SK-N-SH treated with all-trans-retinoic acid at 6 μM for 48 hours (cell line): ENCODE data around the gene FTO.

ENCODE experiments used
- ATAC-seq: fragments of 200-7000 bp; cut with Tn5 transposase; 3 replicates; pipeline ENCODE4 v1.9.1; 2020; ENCODE audit warnings: mild to moderate bottlenecking, moderate library complexity
- ARNTL ChIP-seq: fragments of 450-650 bp; formaldehyde crosslinking; IDR thresholded peaks from 2 replicates; pipeline ENCODE4 v1.5.0; 2020; ENCODE audit warnings: low read depth, mild to moderate bottlenecking, moderate library complexity, borderline replicate concordance
- BACH2 ChIP-seq: fragments of 250-450 bp; sonication (Bioruptor Pico); IDR thresholded peaks from 2 replicates; pipeline ENCODE4 v1.9.0; 2021; ENCODE audit warnings: mild to moderate bottlenecking, borderline replicate concordance
- CREB5 ChIP-seq: fragments of 250-450 bp; sonication (Bioruptor Pico); IDR thresholded peaks from 2 replicates; pipeline ENCODE4 v1.5.1; 2020; ENCODE audit warnings: low read depth, mild to moderate bottlenecking, moderate library complexity
- CSDC2 ChIP-seq: fragments of 250-450 bp; sonication (Bioruptor Pico); IDR thresholded peaks from 2 replicates; pipeline ENCODE4 v1.5.0; 2020; ENCODE audit warnings: mild to moderate bottlenecking, moderate library complexity
- ESRRG ChIP-seq: fragments of 250-450 bp; sonication (Bioruptor Pico); IDR thresholded peaks from 2 replicates; pipeline ENCODE4 v1.6.1; 2021; ENCODE audit warnings: mild to moderate bottlenecking
- GLIS3 ChIP-seq: fragments of 250-450 bp; sonication (Bioruptor Pico); IDR thresholded peaks from 2 replicates; pipeline ENCODE4 v1.5.0; 2020; ENCODE audit warnings: mild to moderate bottlenecking, moderate library complexity
- OSR1 ChIP-seq: fragments of 250-450 bp; sonication (Bioruptor Pico); IDR thresholded peaks from 2 replicates; pipeline ENCODE4 v1.8.0; 2022; ENCODE audit warnings: moderate library complexity, mild to moderate bottlenecking, inconsistent platforms
- PATZ1 ChIP-seq: fragments of 250-450 bp; sonication (Bioruptor Pico); IDR thresholded peaks from 2 replicates; pipeline ENCODE4 v1.8.0; 2020; ENCODE audit warnings: mild to moderate bottlenecking, moderate library complexity, borderline replicate concordance
- POU6F1 ChIP-seq: fragments of 250-450 bp; sonication (Bioruptor Pico); IDR thresholded peaks from 2 replicates; pipeline ENCODE4 v1.8.0; 2021; ENCODE audit warnings: low read depth, mild to moderate bottlenecking, moderate library complexity, borderline replicate concordance
- PPARA ChIP-seq: fragments of 250-450 bp; sonication (Bioruptor Pico); IDR thresholded peaks from 2 replicates; pipeline ENCODE4 v1.5.0; 2020; ENCODE audit warnings: mild to moderate bottlenecking, borderline replicate concordance
- RARB ChIP-seq: fragments of 250-450 bp; sonication (Bioruptor Pico); IDR thresholded peaks from 2 replicates; pipeline ENCODE4 v1.8.0; 2021; ENCODE audit warnings: mild to moderate bottlenecking, moderate library complexity
- SNAI2 ChIP-seq: fragments of 250-450 bp; sonication (Bioruptor Pico); IDR thresholded peaks from 2 replicates; pipeline ENCODE4 v1.5.0; 2020; ENCODE audit warnings: mild to moderate bottlenecking, moderate library complexity
- TCF4 ChIP-seq: fragments of 250-450 bp; sonication (Bioruptor Pico); IDR thresholded peaks from 2 replicates; pipeline ENCODE4 v1.8.0; 2021; ENCODE audit warnings: mild to moderate bottlenecking, moderate library complexity, borderline replicate concordance
- TOX ChIP-seq: fragments of 250-450 bp; sonication (Bioruptor Pico); IDR thresholded peaks from 2 replicates; pipeline ENCODE4 v1.8.0; 2021; ENCODE audit warnings: mild to moderate bottlenecking, moderate library complexity, borderline replicate concordance
- TSHZ2 ChIP-seq: fragments of 250-450 bp; sonication (Bioruptor Pico); IDR thresholded peaks from 2 replicates; pipeline ENCODE4 v1.5.0; 2020; ENCODE audit warnings: mild to moderate bottlenecking, moderate library complexity
- ZC3H10 ChIP-seq: fragments of 250-450 bp; sonication (Bioruptor Pico); IDR thresholded peaks from 2 replicates; pipeline ENCODE4 v1.5.1; 2021; ENCODE audit warnings: mild to moderate bottlenecking, moderate library complexity
- ZFP3 ChIP-seq: fragments of 250-450 bp; sonication (Bioruptor Pico); IDR thresholded peaks from 2 replicates; pipeline ENCODE4 v1.5.0; 2020; ENCODE audit warnings: mild to moderate bottlenecking, moderate library complexity
- ZFP30 ChIP-seq: fragments of 450-650 bp; formaldehyde crosslinking; IDR thresholded peaks from 2 replicates; pipeline ENCODE4 v1.5.0; 2022; ENCODE audit warnings: mild to moderate bottlenecking, moderate library complexity
- ZNF70 ChIP-seq: fragments of 450-650 bp; formaldehyde crosslinking; IDR thresholded peaks from 2 replicates; pipeline ENCODE4 v1.5.0; 2020; ENCODE audit warnings: mild to moderate bottlenecking, moderate library complexity
- ZNF8 ChIP-seq: fragments of 450-650 bp; formaldehyde crosslinking; IDR thresholded peaks from 2 replicates; pipeline ENCODE4 v1.5.0; 2020; ENCODE audit warnings: mild to moderate bottlenecking, moderate library complexity
- TF ChIP-seq, protein P1 (sequence below): fragments of 250-450 bp; sonication (Bioruptor Pico); IDR thresholded peaks from 2 replicates; pipeline ENCODE4 v1.5.1; 2021; ENCODE audit warnings: mild to moderate bottlenecking, moderate library complexity

Gene FTO

DNA sequence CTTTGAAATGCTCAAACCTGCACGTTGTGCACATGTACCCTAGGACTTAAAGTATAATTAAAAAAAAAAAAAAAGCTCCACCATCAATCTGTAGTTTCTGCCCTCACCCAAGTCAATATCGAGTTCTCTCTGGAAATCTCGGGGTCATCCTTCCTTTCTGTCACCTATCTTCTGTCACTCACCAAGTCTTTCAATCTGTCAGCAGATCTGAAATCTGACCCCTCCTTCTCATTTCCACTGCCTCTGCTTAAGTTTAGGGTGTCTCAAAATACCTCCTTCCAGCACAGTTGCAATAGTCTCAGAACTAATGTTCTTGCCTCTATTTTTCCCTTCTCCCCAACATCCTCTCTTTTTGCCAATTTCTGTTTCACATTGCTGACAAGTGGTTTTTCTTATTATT is 32.3 kb downstream of the FTO start:
- ATAC-seq: no peak

DNA sequence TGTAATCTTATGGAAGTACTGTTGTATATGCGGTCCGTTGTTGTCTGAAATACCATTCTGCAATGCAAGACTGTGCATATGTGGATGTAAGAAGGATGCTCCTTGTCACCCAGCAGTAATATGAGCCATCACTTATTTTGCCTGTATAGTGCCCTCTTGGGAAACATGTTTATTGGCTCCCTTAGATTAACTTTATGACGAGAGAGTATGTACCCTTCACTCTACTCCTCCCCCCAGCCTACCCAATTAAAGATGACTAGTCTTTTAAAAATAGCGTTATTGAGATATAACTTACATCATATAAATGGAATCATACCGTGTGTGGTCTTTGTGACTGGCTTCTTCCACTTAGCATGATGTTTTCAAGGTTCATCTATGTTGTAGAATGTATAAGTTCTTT is 33.6 kb downstream of the FTO start:
- ATAC-seq: no peak
- TF ChIP-seq ZNF8 (no peak), BACH2 (CRISPR knock-in tag) (no peak), OSR1 (CRISPR knock-in tag) (no peak), CREB5 (CRISPR knock-in tag) (no peak), GLIS3 (CRISPR knock-in tag) (no peak), TSHZ2 (CRISPR knock-in tag) (no peak), ARNTL (CRISPR knock-in tag) (no peak), TCF4 (no peak), TOX (CRISPR knock-in tag) (no peak), ZC3H10 (no peak), ZNF70 (no peak), SNAI2 (CRISPR knock-in tag) (no peak), CSDC2 (no peak), PPARA (CRISPR knock-in tag) (no peak)
- TF ChIP-seq, protein P1, sequence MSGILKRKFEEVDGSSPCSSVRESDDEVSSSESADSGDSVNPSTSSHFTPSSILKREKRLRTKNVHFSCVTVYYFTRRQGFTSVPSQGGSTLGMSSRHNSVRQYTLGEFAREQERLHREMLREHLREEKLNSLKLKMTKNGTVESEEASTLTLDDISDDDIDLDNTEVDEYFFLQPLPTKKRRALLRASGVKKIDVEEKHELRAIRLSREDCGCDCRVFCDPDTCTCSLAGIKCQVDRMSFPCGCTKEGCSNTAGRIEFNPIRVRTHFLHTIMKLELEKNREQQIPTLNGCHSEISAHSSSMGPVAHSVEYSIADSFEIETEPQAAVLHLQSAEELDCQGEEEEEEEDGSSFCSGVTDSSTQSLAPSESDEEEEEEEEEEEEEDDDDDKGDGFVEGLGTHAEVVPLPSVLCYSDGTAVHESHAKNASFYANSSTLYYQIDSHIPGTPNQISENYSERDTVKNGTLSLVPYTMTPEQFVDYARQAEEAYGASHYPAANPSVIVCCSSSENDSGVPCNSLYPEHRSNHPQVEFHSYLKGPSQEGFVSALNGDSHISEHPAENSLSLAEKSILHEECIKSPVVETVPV: no peak

More for the DNA sequence above, 32.3 kb downstream of the FTO start:
- TF ChIP-seq POU6F1: no peak
- no peak for TF ChIP-seq ZC3H10
- no peak for TF ChIP-seq ZFP30 (CRISPR knock-in tag)
- no peak for TF ChIP-seq TSHZ2 (CRISPR knock-in tag)
- no peak for TF ChIP-seq RARB (CRISPR knock-in tag)
- TF ChIP-seq ESRRG (CRISPR knock-in tag): no peak
- TF ChIP-seq BACH2 (CRISPR knock-in tag): no peak
- TF ChIP-seq PATZ1: no peak
- TF ChIP-seq TCF4: no peak
- no peak for TF ChIP-seq ZNF70
- no peak for TF ChIP-seq ZFP3 (CRISPR knock-in tag)
- TF ChIP-seq TOX (CRISPR knock-in tag): no peak
